ENCODE results near the gene HPDL. TPM values are rescaled to one million over a fixed set of nuclear protein-coding genes. Genes with fewer than 3 reads are reported as not detected.

The HPDL gene
- total RNA-seq: 5.8 TPM

GRCh38 chr1:45326627-45327623 is at the start of gene HPDL:
HPDL (plus strand) TSS chr1:45326895; CDS start chr1:45327149, 254 bp downstream.

GRCh38 chr1:45339789-45340558 is 13.3 kb downstream of the HPDL start, which contains the start of the genes MUTYH and TOE1:
MUTYH (minus strand) TSS chr1:45340440; CDS start chr1:45334505, 5,935 bp downstream.
TOE1 (plus strand) TSS chr1:45340170; CDS start chr1:45340253, 83 bp downstream.

Other genes with a start within 250 kb of the HPDL start
- gene ZSWIM5, start 120.3 kb upstream of the HPDL start, total RNA-seq: 4.8 TPM
- 9.9 TPM for gene TOE1, start 13.3 kb downstream of the HPDL start, total RNA-seq
- 29.0 TPM for gene MUTYH, start 13.5 kb downstream of the HPDL start, total RNA-seq
- gene TESK2, start 164.3 kb downstream of the HPDL start, total RNA-seq: 8.4 TPM
- 0.88 TPM for gene CCDC163, start 173.2 kb downstream of the HPDL start, total RNA-seq
- gene MMACHC, start 173.4 kb downstream of the HPDL start, total RNA-seq: 5.0 TPM
- 185 TPM for gene PRDX1, start 195.0 kb downstream of the HPDL start, total RNA-seq
- 95.3 TPM for gene AKR1A1, start 223.9 kb downstream of the HPDL start, total RNA-seq

Measured in metanephros (tissue), 1 donor.